Glutamatergic neuron (in vitro differentiated cells): Measurements from ENCODE around the gene IMMT. TPM values are rescaled to one million over a fixed set of nuclear protein-coding genes. Genes with fewer than 3 reads are reported as not detected.

ENCODE experiments used
- DNase-seq: peaks from one replicate; pipeline ENCODE4 v3.0.0; 2022
- H3K27ac Mint-ChIP-seq: one replicate; pipeline ENCODE4 v1.8.0; 2020; ENCODE audit warnings: mild to moderate bottlenecking, mixed read lengths, inconsistent platforms; ENCODE audit not compliant: unreplicated experiment
- H3K27me3 Mint-ChIP-seq: one replicate; pipeline ENCODE4 v1.8.0; 2020; ENCODE audit warnings: mild to moderate bottlenecking, moderate library complexity, mixed read lengths, inconsistent platforms; ENCODE audit not compliant: unreplicated experiment
- H3K36me3 Mint-ChIP-seq: one replicate; pipeline ENCODE4 v1.8.0; 2020; ENCODE audit warnings: mild to moderate bottlenecking, mixed read lengths, inconsistent platforms; ENCODE audit not compliant: unreplicated experiment
- H3K4me1 Mint-ChIP-seq: one replicate; pipeline ENCODE4 v1.8.0; 2020; ENCODE audit warnings: mild to moderate bottlenecking, low read depth, mixed read lengths, inconsistent platforms; ENCODE audit not compliant: unreplicated experiment
- H3K4me3 Mint-ChIP-seq: one replicate; pipeline ENCODE4 v1.8.0; 2020; ENCODE audit warnings: mild to moderate bottlenecking, mixed read lengths, inconsistent platforms; ENCODE audit not compliant: unreplicated experiment
- H3K9me3 Mint-ChIP-seq: one replicate; pipeline ENCODE4 v1.8.0; 2020; ENCODE audit warnings: mild to moderate bottlenecking, moderate library complexity, mixed read lengths, inconsistent platforms; ENCODE audit not compliant: unreplicated experiment
- CTCF ChIP-seq: fragments of 200-600 bp; sonication (generic); IDR thresholded peaks from one replicate; pipeline ENCODE4 v1.5.0; 2021; ENCODE audit not compliant: partially characterized antibody, unreplicated experiment
- total RNA-seq: library from RNA; stranded (reverse); fragmentation: NEBNext Ultra II Directional; extraction: Animal tissue kit (Norgen Biotek cat#: 25700); gene quantifications from one replicate; pipeline ENCODE4 v1.2.1, GENCODE V29; 2021; ENCODE audit not compliant: unreplicated experiment

Gene IMMT
- total RNA-seq, 1 donor from 2014 or later: 124 TPM

GRCh38 chr2:86134709-86135108, 60.6 kb downstream of the IMMT start:
- H3K27me3 Mint-ChIP-seq: no peaks in the 10 kb centered on the region
- H3K27ac Mint-ChIP-seq: no peak overlapping the region
- DNase-seq: no peak
- H3K9me3 Mint-ChIP-seq: no peaks in the 10 kb centered on the region
- no peak overlapping the region for H3K4me3 Mint-ChIP-seq
- no peaks in the 10 kb centered on the region for H3K36me3 Mint-ChIP-seq
- H3K4me1 Mint-ChIP-seq: no peaks in the 10 kb centered on the region
- no peak for TF ChIP-seq CTCF

GRCh38 chr2:86124683-86125082, 70.6 kb downstream of the IMMT start:
- Mint-ChIP-seq H3K36me3 (no peaks in the 10 kb centered on the region), H3K9me3 (no peaks in the 10 kb centered on the region), H3K4me3 (no peak overlapping the region)

GRCh38 chr2:86123328-86123925, 71.8 kb downstream of the IMMT start:
- H3K27me3 Mint-ChIP-seq: no peaks in the 10 kb centered on the region
- DNase-seq: no peak
- H3K27ac Mint-ChIP-seq: no peak overlapping the region
- no peak for TF ChIP-seq CTCF
- H3K4me3 Mint-ChIP-seq: no peak overlapping the region
- H3K4me1 Mint-ChIP-seq: no peaks in the 10 kb centered on the region
- H3K9me3 Mint-ChIP-seq: no peaks in the 10 kb centered on the region
- H3K36me3 Mint-ChIP-seq: no peaks in the 10 kb centered on the region

More at GRCh38 chr2:86124683-86125082, 70.6 kb downstream of the IMMT start:
- TF ChIP-seq CTCF: no peak
- H3K27ac Mint-ChIP-seq: no peak overlapping the region
- no peaks in the 10 kb centered on the region for H3K27me3 Mint-ChIP-seq
- no peaks in the 10 kb centered on the region for H3K4me1 Mint-ChIP-seq
- no peak for DNase-seq

DNA sequence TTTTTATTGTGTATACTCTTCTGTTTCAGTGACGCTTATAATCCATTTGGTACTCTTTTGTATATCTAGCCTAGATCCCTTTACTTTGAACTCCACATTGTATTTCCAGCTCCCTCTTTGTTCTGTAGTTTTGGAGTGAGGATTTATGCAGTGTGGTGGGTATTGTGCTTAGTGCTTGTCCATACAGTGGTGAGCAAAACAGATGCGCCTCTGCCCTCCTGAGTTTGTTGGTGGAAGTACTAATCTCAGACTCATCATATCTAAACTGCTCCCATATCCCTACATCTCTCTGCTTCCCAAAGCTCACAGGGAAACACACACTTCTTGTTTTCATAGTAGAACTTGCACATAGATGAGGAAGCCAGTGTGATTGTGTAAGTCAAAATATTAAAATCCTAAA, 77.1 kb downstream of the IMMT start:
- Mint-ChIP-seq H3K4me3 (no peak overlapping the region), H3K36me3 (peaks cover 4% of the 10 kb centered on the region), H3K27ac (no peak overlapping the region)

More for the DNA sequence above, 77.1 kb downstream of the IMMT start:
- Mint-ChIP-seq H3K9me3 (no peaks in the 10 kb centered on the region), H3K4me1 (no peaks in the 10 kb centered on the region), H3K27me3 (peaks cover 4% of the 10 kb centered on the region)
- TF ChIP-seq CTCF: no peak
- DNase-seq: no peak
